ENCODE data around the gene DDX19B. TPM values are rescaled to one million over a fixed set of nuclear protein-coding genes. Genes with fewer than 3 reads are reported as not detected.
"Not testable (repeated sequence)": the region's sequence is repeated elsewhere in the genome, so short reads cannot be mapped to it uniquely, and the experiment has no call there.

The DDX19B gene
- polyA plus RNA-seq, 1 donor from 2014 or later: 53.8 TPM

DNA sequence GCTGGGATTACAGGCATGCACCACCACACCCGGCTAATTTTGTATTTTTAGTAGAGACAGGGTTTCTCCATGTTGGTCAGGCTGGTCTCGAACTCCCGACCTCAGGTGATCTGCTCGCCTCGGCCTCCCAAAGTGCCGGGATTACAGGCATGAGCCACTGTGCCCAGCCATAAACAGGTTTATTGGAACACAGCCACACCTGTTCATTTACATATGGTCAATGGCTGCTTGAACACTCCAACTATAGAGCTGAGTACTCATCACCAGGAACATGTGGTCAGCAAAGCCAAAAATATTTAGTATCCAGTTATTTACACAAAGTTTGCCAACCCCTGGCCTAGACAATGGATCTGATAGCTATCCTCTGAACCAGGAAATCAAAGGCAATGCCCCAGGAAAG, 39.1 kb upstream of the DDX19B start:
- peak overlapping the region in 1 of 3 donors; percentile 71 for H3K27ac Mint-ChIP-seq

DNA sequence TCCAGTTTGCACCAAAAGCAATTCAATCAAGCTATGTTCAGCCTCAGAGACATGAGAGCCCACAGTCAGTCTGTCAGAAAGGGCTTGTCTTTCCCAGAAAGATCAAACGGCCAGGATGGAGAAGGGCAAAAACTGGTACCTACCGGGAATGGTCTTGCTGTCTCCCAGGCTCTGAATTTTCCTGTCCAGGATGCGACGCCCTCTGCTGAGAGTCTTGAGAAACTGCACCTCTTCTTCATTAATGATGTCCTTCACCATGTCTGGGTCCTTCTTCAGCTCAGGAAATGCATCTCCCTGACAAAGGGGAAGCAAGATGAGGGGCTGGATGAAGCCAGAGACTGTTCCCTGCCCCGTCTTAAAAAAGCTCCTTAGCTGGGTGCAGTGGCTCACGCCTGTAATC, 31.5 kb upstream of the DDX19B start:
- H3K4me1 Mint-ChIP-seq: no peaks in the 10 kb centered on the region
- H3K9me3 Mint-ChIP-seq: no peaks in the 10 kb centered on the region
- peak overlapping the region in 1 of 3 donors; percentile 23 for H3K27ac Mint-ChIP-seq
- peaks cover 2% of the 10 kb centered on the region for H3K36me3 Mint-ChIP-seq
- H3K27me3 Mint-ChIP-seq: no peaks in the 10 kb centered on the region
- H3K4me3 Mint-ChIP-seq: no peak overlapping the region

More for the DNA sequence above, 39.1 kb upstream of the DDX19B start:
- H3K36me3 Mint-ChIP-seq, H3K4me1 Mint-ChIP-seq, H3K4me3 Mint-ChIP-seq, H3K27me3 Mint-ChIP-seq, H3K9me3 Mint-ChIP-seq: not testable (repeated sequence)

DNA sequence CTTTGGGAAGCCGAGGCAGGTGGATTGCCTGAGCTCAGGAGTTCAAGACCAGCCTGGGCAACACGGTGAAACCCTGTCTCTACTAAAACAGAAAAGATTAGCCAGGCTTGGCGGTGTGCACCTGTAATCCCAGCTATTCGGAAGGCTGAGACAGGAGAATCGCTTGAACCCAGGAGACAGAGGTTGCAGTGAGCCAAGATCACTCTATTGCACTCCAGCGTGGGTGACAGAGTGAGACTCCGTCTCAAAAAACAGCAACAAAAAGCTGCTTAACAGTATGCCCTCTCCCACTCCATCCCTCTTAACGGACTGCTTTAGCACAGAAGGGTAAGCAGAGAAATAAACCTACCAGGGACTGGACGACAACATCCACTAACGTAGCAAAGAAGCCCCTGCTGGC, 31.1 kb upstream of the DDX19B start:
- H3K4me3 Mint-ChIP-seq, H3K4me1 Mint-ChIP-seq, H3K36me3 Mint-ChIP-seq, H3K27me3 Mint-ChIP-seq, H3K9me3 Mint-ChIP-seq: not testable (repeated sequence)
- peak overlapping the region in 1 of 3 donors; percentile 23 for H3K27ac Mint-ChIP-seq

DNA sequence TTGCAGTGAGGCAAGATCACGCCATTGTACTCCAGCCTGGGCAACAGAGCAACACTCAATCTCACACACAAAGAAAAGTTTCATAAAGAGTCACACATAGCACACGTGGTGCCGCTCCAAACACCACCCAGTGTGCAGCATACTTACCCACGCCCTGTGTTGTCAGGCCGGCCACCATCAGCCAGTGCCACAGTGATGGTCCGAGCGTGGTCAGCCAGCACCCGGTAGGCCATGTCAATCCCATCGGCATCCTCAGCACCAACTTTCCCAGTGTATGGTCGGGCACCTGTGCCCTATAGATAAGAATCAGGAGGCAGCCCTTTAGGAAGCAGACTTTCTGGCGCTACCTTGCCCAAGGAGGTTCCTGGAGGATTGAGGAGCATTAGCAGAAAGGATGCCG, 29.5 kb upstream of the DDX19B start:
- H3K4me3 Mint-ChIP-seq: no peak overlapping the region
- H3K27ac Mint-ChIP-seq: no peak overlapping the region
- peaks cover 4% of the 10 kb centered on the region for H3K36me3 Mint-ChIP-seq

DNA sequence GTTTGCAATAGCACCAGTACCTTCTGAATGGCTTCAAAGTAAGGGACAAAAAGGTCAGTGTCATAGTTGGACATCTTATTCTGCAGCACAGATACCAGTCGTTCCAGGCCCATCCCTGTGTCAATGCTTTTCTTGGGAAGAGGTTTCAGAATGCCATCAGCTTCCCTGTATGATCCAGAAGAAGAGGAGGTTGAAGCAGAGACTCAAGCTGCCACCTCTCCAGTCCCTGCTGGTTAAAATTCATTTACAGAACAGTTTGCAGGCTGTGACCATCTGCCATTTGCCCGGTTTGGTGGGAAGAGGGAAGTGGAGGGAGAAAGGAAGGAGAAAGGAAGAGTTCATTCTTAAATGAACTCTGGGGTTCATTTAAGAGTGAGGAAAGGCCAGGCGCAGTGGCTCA, 28.8 kb upstream of the DDX19B start:
- H3K9me3 Mint-ChIP-seq: no peaks in the 10 kb centered on the region
- peaks cover 2% of the 10 kb centered on the region for H3K36me3 Mint-ChIP-seq
- H3K27ac Mint-ChIP-seq: no peak overlapping the region
- H3K4me3 Mint-ChIP-seq: no peak overlapping the region
- H3K27me3 Mint-ChIP-seq: no peaks in the 10 kb centered on the region
- H3K4me1 Mint-ChIP-seq: peaks cover 0 to 3% (median 2%) of the 10 kb centered on the region in 3 donors

More for the DNA sequence above, 29.5 kb upstream of the DDX19B start:
- Mint-ChIP-seq H3K9me3 (no peaks in the 10 kb centered on the region), H3K27me3 (no peaks in the 10 kb centered on the region), H3K4me1 (peaks cover 0 to 3% (median 2%) of the 10 kb centered on the region in 3 donors)

DNA sequence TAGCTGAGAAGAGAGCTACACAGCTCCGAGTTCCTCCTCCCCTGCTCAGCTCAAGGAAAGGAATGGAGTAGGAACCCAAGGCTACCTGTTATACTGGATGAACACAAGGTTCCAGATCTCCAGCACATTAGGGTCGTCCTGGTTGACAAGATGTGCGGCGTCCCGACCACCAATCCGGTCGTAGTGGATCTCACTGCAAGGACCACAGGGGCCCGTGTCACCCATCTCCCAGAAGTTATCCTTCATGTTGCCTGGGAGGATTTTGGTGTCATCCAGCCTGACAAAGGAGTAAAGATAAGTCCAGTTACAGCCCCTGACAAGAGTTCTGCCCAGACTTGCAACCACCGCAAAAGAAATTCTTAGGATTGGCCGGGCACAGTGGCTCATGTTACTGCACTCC, 27.3 kb upstream of the DDX19B start:
- H3K36me3 Mint-ChIP-seq: peaks cover 2% of the 10 kb centered on the region
- no peak overlapping the region for H3K27ac Mint-ChIP-seq
- no peaks in the 10 kb centered on the region for H3K27me3 Mint-ChIP-seq
- H3K4me3 Mint-ChIP-seq: no peak overlapping the region
- H3K9me3 Mint-ChIP-seq: no peaks in the 10 kb centered on the region
- H3K4me1 Mint-ChIP-seq: peaks cover 0 to 3% (median 2%) of the 10 kb centered on the region in 3 donors

DNA sequence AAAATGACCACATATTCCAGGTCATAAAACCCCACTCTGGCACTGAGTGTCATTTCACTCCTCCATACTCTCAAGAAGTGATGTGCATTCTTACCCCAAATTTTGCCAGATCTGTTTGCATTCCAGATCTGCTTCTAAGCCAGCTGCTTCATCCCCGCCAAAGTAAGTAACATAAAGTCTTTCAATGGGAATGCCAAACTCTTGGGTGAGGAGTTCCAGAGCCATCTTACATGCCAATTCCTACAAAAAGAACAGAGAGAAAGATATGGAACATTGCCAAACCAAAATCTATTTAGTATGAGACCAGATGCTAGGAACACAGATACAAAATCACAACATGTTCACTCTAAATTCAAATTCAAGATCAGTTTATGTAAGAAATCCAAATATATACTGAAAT, 22.6 kb upstream of the DDX19B start:
- Mint-ChIP-seq H3K27ac (no peak overlapping the region), H3K27me3 (no peaks in the 10 kb centered on the region), H3K36me3 (peaks cover 2% of the 10 kb centered on the region), H3K9me3 (no peaks in the 10 kb centered on the region), H3K4me3 (no peak overlapping the region), H3K4me1 (peaks cover 0 to 4% (median 2%) of the 10 kb centered on the region in 3 donors)

DNA sequence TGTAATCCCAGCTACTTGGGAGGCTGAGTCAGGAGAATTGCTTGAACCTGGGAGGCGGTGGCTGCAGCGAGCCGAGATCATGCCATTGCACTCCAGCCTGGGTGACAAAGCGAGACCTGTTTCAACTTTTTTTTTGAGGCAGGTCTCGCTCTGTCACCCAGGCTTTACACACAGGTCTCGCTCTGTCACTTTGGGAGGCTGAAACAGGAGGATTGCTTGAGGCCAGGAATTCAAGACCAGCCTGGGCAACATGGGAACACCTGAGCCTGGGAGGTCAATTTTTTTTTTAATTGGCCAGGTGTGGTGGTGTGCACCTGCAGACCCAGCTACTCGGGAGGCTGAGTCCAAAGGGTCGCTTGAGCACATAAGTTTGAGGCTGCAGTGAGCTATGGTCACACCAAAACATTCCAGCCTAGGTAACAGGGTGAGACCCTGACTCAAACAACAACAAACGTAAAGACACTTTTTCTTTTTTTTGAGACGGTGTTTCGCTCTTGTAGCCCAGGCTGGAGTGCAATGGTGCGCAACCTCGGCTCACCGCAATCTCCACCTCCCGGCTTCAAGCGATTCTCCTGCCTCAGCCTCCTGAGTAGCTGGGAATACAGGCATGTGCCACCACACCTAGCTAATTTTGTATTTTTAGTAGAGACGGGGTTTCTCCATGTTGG, 11.5 kb upstream of the DDX19B start:
- not testable (repeated sequence) for H3K9me3 Mint-ChIP-seq, H3K27me3 Mint-ChIP-seq, H3K36me3 Mint-ChIP-seq
- Mint-ChIP-seq H3K4me1 (peaks cover 5 to 16% (median 15%) of the 10 kb centered on the region in 3 donors), H3K4me3 (peak overlapping the region; percentile 88 to 100 (median 97)), H3K27ac (peak overlapping the region; percentile 82 to 99 (median 90))

DNA sequence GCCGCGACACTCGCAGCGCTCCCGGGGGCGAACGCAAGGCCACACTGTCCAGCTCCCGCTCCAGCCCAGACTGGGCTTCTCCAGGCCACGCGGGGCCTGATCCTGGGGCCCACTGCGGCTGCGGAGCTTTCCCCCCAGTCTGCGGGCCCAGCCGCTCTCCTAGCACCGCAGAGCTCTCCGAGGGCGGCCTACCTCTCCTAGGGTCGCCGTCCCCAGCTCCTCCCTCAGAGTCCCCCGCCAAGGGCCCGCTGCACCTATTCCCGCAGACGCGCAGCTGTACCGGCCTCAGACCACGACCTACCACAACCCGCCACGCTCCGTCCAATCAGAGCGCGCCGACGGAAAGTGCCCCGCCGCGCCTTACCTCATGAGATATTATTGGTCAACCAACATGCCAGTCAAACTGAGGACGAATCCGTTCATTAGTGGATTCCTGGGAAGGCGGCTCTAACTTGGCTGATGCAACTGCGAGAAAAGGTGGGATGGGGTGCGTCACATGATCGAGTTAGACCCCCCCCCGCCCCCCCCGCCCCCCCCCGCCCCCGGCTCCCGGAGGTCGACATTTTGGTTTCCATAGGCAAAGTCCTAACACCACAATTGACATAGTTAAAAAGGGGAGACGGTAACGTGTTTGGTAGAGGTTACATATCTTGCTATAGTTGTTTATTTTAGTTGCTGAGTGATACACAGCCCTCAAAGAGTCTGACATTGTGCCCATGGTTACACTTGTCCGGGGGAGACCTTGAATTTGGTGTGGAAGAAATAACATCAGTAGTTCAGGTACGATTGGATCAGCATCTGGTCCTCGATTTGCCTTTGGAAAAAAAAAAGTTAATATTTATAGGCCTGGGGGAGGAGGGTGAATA, 9.5 kb upstream of the DDX19B start, which contains the start of gene AARS1:
Gene AARS1 (minus strand): TSS at position 278 of the 866 bp plus-strand sequence. CDS start 6,743 bp downstream, outside the sequence.
- H3K4me1 Mint-ChIP-seq: peaks cover 5 to 11% (median 11%) of the 10 kb centered on the region in 3 donors
- no peaks in the 10 kb centered on the region for H3K36me3 Mint-ChIP-seq
- H3K9me3 Mint-ChIP-seq: no peaks in the 10 kb centered on the region
- no peaks in the 10 kb centered on the region for H3K27me3 Mint-ChIP-seq
- peak within 1 kb of the TSS; percentile 88 to 100 (median 97) for H3K4me3 Mint-ChIP-seq
- H3K27ac Mint-ChIP-seq: peak within 1 kb of the TSS; percentile 82 to 99 (median 90)

DNA sequence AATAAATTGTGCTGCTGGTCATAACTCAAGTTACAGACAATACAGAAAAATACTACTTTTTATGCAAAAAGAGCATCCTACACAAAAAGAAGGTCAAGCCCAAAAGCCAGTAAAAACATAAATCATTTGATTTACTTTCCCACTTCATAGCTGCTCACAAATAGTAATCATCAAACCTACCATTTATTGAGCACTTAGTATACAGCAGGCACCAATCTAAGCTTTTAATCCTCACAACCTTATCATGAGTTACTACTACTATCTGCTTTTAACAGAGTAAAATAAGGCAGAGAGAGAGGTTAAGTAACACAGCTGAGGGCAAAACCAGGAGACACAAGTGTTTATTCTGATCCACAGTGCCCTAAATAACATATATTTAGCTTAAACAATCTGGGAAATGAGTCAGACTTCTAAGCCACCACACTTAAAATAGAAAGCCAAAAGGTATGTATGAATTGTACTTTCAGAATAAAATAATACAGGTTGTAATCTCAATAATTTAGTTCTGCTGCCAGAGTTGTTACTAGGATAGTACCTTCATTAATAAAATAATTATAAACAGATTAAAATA, 8.0 kb upstream of the DDX19B start:
- no peak overlapping the region for H3K27ac Mint-ChIP-seq
- no peaks in the 10 kb centered on the region for H3K9me3 Mint-ChIP-seq
- H3K36me3 Mint-ChIP-seq: no peaks in the 10 kb centered on the region
- H3K4me3 Mint-ChIP-seq: peak overlapping the region in 1 of 4 donors; percentile 64
- no peaks in the 10 kb centered on the region for H3K27me3 Mint-ChIP-seq
- peaks cover 5 to 11% (median 10%) of the 10 kb centered on the region in 3 donors for H3K4me1 Mint-ChIP-seq

DNA sequence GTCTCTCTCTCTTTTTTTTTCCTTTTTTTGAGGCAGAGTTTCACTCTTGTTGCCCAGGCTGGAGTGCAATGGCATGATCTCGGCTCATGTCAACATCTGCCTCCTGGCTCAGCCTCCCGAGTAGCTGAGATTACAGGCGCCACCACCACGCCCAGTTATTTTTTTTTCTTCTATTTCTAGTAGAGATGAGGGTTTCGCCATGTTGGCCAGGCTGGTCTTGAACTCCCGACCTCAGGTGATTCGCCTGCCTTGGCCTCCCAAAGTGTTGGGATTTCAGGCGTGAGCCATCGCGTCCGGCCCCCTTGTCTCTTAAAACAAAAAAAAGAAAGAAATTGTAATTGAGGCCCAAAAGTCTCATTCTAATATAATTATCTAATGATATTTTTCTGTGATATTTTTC, 6.8 kb upstream of the DDX19B start:
- H3K4me3 Mint-ChIP-seq: not testable (repeated sequence)
- peaks cover 5 to 11% (median 10%) of the 10 kb centered on the region in 3 donors for H3K4me1 Mint-ChIP-seq

DNA sequence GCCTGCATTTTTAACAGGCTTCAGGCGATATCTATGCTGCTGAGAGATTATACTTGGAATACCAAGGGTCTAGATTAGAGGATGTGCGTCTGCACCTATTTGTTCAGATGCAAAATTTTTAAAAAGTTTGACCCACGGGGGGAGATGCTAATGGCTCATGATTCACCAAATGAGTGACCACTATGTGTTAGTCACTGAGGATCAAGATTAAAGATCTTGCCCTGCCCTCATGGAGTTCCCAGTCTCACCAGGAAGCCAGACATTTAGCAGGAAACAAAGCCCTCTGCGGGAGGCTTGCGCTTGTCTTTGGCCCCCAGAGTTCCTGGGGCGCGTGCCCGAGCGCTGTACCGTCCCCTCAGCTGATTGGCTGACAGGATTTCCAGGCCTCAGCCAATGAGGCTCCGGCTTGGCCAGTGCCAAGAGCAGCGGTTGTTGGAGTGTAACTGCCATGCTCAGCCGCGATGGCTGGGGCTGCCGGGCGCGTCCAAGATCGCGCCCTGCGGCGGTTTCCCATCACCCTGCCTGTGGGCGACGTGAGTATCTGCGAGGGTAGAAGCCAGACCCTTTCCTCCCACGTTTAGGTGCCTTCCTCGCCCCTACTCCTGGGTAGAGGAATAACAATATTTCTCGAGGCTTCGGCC, 4.5 kb upstream of the DDX19B start:
- Mint-ChIP-seq H3K27ac (no peak overlapping the region), H3K27me3 (no peaks in the 10 kb centered on the region), H3K9me3 (no peaks in the 10 kb centered on the region), H3K4me3 (peak overlapping the region in 1 of 4 donors; percentile 3), H3K36me3 (no peaks in the 10 kb centered on the region), H3K4me1 (peaks cover 4 to 9% (median 8%) of the 10 kb centered on the region in 3 donors)

More for the DNA sequence above, 6.8 kb upstream of the DDX19B start:
- H3K27ac Mint-ChIP-seq, H3K27me3 Mint-ChIP-seq, H3K9me3 Mint-ChIP-seq, H3K36me3 Mint-ChIP-seq: not testable (repeated sequence)

DNA sequence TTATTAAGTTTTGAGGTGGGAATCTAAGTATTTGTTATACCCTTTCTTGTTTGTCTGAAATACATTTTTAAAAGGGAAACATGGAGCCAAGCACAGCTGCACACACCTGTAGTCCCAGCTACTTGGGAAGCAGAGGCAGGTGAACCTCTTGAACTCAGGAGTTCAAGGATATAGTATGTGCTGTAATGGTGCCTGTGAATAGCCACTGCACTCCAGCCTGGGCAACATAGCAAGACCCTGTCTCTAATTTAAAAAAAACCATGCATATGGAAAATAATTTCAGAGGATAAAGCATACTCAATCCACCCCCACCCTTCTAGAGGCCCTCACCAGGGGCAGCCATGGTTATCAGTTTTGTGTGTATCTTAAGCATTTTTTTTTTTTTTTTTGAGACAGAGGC, 3.4 kb upstream of the DDX19B start:
- Mint-ChIP-seq H3K36me3 (no peaks in the 10 kb centered on the region), H3K4me3 (peak overlapping the region in 1 of 4 donors; percentile 32), H3K9me3 (no peaks in the 10 kb centered on the region), H3K4me1 (peaks cover 11 to 14% (median 13%) of the 10 kb centered on the region in 3 donors), H3K27me3 (no peaks in the 10 kb centered on the region), H3K27ac (no peak overlapping the region)

DNA sequence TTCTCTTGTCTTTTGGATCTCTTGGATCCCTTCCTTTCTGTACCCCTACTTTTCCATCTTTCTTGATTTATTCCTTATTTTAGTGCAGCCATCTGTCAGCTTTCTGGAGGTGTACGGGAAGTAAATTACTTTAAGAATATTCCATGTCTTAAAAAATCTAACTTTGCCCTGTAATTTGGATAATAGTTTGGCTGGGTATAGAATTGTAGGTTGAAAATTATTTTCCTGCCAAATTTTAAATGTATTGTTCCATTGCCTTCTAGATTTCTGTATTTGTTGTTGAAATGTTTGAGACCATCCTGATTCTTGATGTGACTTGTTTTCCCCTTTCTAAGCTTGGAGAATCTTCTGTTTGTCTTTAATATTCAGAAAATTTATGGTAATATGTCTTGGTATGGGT, 2.1 kb downstream of the DDX19B start:
- Mint-ChIP-seq H3K36me3 (peaks cover 3% of the 10 kb centered on the region), H3K4me3 (peak overlapping the region in 3 of 4 donors; percentile 94 to 98 (median 98)), H3K9me3 (peaks cover 3 to 9% (median 3%) of the 10 kb centered on the region in 3 donors), H3K27me3 (no peaks in the 10 kb centered on the region), H3K4me1 (peaks cover 29 to 38% (median 37%) of the 10 kb centered on the region in 3 donors), H3K27ac (peak overlapping the region in 2 of 3 donors; percentile 86 to 99)

All from IgD-negative memory B cell (primary cell).